Measurements from ENCODE around the gene CD8B.
"Not testable (repeated sequence)": the region's sequence is repeated elsewhere in the genome, so short reads cannot be mapped to it uniquely, and the experiment has no call there.

The CD8B gene

DNA sequence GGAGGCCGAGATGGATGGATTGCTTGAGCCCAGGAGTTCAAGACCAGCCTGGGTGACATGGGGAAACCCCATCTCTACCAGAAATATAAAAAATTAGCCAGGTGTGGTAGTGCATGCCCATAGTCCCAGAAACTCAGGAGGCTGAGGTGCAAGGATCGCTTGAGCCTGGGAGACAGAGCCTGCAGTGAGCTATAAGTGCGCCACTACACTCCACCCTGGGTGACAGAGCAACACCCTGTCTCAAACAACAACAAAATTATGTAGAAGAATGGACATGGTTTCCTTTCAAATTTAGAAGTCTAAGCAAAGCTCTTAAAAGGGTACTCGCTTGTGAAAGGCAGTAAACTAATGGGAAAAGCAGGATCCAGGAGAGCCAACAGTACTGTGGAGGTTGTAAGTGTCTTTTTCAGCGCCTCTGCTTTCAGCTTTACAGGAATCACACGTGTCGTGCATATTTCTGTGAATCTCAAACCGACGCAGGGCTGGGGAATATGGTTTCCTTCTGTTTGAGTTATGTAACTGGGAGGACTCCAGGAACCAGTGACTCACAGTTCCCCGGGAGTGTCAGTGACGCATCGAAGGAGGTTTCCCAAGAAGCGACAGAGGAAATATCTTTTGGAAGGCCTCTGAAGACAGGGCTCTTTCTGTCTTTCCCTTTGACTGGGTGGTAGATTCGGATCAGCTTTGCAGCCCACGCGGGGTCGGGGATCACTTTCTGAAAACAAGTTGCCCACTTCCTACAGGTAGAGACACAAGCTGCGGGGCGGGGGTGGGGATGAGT lies 24.6 kb downstream of the CD8B start:
- DNase-seq (ENCODE audit: extremely low read depth in 1 of 2, low read depth in 1 of 2): peak in 1 of 2 donors; percentile 75

DNA sequence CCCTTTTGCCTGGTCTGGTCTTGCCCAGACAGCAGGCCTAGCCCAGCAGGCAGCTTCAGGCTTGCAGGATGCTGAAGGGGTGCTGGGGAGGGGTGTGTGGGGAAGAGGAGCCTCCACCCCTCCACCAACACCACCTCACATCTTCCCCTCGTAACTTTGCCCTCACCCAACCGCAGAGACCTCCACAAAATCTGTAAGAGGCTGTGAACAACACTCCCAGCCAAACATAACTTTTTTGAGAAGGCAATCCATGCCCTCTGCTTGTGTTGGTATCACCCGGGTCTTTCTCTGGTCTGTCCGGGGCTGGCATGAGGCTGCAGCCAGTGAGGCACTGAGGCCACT lies 26.2 kb downstream of the CD8B start:
- not testable (repeated sequence) for DNase-seq (ENCODE audit: extremely low read depth in 1 of 2, low read depth in 1 of 2)

DNA sequence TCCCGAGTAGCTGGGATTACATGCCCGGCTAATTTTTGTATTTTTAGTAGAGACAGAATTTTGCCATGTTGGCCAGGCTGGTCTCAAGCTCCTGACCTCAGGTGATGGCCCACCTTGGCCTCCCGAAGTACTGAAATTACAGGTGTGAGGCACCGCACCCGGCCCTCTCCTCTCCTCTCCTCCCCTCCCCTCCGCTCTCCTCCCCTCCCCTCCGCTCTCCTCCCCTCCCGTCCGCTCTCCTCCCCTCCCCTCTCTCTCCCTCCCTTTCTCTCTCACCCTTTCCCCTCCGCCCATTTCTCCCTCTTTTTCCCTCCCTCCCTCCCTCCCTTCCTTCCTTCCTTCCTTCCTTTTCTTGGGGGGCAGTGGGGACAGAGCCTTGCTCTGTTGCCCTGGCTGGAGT lies 28.4 kb downstream of the CD8B start:
- DNase-seq (ENCODE audit: extremely low read depth in 1 of 2, low read depth in 1 of 2): no peak

DNA sequence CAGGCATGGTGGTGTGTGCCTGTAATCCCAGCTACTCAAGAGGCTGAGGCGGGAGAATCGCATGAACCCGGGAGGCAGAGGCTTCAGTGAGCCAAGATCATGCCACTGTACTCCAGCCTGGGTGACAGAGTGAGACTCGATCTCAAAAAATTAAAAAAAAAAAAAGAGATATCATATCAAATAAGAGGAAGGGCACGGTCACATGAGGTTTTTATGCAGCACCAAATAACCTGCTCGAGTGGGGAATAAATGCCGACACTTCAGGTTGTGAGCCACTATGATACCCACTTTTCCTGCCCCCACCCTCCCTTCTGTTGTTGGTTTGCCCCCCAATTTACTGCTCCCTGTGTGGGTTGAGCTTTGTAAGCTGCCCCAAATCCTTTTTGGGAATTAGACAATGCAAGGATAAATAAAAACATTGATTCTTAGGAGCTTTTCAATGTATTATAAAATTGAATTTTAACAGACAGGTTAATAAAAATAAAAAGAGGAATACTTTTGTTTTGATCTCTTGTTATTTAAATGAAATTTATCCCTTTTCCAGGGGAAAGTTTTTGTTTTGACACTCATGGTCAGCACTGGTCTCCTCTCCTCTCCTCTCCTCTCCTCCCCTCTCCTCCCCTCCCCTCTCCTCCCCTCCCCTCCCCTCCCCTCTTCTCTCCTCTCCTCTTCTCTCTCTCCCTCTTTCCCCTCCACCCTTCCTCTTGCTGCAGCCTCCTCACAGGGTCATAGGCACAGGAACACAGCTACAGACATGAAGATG lies 29.2 kb downstream of the CD8B start:
- no peak for DNase-seq (ENCODE audit: extremely low read depth in 1 of 2, low read depth in 1 of 2)

DNA sequence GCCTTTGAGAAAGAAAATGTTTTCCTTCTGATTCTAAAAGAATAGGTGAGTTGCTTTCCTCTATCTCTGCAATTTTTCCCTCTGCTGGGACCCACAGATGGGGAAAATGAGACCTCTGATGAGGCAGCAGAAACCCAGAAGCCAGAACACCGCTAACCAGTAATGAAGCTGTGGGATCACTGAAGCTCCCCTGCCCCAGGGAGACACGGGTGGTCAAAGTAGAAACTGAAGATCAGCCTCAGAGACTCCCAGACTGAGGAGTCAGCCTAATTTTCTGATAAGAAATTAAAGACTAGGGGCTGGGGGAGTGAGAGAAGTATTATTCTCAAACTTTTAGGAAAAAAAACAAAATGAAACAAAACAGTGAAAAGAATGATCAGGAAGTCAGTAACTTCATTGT lies 30.1 kb downstream of the CD8B start:
- no peak for DNase-seq (ENCODE audit: extremely low read depth in 1 of 2, low read depth in 1 of 2)

DNA sequence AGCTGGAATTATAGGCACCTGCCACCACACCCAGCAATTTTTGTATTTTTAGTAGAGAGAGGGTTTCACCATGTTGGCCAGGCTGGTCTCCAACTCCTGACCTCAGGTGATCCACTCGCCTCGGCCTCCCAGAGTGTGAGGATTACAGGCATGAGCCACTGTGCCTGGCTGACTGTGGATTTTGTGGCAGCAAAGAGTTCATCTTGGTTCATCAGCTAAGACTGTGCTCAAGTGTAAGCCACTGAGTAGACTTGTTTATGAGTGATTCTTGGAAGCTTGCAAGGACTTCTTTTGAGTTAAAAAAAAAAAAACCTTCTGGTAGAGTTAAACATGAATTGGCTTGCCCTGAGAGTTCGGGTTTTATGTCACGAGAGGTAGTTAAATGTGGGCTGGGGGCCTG lies 34.7 kb downstream of the CD8B start:
- no peak for DNase-seq (ENCODE audit: extremely low read depth in 1 of 2, low read depth in 1 of 2)

DNA sequence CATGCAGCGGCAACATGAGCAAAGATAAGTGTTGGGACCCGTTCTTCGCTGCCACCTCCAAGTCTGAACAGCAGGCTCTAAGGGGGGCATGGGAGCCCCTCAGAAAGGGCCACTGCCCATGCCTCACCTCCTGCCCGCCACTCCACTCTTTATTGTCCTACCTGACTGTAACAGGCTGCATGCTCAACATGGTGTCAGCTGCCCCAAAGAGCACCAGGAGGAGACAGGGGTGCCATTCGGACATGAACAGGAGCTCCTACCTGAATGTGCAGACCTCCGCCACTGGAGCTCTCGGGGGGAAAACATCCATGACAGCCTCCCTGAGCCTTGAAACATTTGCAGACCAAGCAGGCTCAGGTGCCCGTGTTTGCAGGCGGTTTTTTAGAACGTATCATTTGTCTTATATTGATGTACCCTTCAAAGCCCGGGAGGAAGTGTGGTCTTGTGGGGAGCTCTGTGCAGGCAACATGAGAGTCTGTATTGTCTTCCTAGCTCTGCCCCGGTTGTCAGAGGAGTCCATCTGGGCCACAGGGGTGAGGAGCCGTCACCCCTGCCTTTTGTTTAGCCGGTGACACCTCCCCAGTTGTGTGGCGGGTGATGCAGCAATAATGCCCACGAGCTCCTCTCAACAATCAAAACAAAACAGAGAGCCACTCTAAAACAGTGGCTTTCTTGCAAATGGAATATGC lies 35.8 kb downstream of the CD8B start:
- DNase-seq (ENCODE audit: extremely low read depth in 1 of 2, low read depth in 1 of 2): peak in 1 of 2 donors; percentile 74

DNA sequence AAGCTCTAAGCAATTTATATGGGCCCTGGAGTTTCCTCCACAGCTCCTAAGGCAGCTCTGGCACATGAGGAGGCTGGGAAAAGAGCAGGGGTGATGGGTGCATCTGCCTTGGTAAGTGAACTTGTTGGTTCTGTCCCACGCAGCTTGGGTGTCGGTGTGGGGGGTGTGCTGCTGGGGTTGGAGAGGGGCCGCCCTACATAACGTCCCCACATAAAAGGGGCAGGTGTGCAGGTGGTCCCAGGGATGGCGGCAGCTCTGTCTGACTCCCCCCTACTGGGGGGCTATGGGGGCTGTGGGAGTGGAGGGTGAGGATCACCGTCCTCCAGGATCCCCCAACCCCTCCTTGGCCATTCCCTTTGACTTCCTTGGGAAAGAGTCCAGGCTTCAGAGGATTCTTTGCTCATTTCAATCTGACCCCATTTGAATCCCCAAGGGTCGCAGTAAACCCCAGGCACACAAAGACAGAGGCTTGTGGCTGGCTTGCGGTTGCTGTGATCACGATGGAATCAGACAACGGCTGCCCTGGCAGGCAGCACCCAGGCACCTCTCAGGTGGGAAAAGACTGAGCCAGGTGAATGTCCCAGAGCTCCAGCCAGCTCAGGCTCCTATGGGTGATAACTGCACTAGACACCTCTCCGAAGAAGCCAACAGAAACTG lies 36.5 kb downstream of the CD8B start:
- DNase-seq (ENCODE audit: extremely low read depth in 1 of 2, low read depth in 1 of 2): no peak

DNA sequence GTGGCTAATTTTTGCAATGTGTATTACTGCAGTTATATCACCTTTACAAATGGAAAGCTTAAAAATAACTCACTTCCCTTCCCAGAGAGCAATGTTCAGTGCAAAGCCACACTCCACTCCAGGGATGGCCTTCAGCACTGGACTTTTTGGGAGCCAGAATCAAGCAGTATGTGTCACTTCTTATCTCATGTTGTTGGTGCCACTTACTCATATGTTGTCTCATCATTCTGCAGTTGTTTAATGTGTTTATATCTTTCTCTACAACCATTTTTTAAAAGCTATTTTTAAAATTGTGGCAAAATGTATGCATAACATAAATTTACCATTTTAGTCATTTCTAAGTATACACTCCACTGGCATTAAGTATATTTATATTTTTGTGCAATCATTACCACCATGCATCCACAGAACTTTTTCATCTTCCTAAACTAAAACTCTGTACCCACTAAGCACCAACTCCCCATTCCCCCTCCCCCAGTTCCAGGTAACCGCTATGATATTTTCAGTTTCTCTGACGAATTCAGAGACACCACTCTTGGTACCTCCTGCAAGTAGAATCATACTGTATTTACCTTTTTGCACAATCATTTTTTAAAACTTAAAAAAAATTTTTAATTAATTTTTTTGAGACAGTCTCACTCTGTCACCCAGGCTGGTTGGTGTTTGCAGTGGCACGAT lies 38.9 kb downstream of the CD8B start:
- no peak for DNase-seq (ENCODE audit: extremely low read depth in 1 of 2, low read depth in 1 of 2)

DNA sequence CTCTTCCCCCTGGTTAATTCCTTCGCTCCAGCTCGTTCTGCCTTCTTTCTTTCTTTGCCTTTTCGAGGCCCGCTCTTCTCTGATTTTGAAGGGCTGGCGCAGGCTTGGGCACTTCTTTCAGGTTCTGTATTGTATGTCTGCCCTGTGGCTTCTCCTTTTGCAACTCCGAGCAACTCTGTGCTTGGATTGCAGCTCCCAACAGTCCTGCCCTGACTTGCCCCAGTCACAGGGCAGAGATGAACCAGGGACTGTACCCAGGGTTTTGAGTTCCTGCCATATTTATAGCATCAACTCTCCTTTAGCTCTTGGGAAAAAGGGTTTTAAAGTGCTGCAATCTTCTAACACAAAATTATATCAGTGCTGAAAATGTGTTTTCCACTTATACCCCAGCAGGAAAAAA lies 39.8 kb downstream of the CD8B start:
- DNase-seq (ENCODE audit: extremely low read depth in 1 of 2, low read depth in 1 of 2): no peak

DNA sequence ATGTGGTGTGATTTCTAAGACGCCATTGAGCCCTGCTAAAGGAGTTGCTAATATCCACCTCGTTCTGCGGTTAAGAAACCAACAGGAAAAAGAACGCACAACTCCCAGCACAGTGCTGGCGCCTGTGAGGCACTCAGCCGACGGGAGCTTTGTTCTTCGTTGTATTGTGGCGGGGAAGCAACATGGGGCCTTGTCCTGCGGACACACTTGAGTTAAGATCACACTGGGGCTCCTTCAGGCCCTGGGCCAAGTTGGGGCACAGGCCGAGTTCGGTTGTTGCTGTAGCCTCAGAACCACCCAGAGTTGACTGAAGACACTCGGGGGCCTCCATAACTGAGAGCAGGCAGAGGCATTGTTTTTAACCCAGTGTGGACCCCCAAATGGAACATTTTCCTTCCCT lies 40.4 kb downstream of the CD8B start:
- no peak for DNase-seq (ENCODE audit: extremely low read depth in 1 of 2, low read depth in 1 of 2)

DNA sequence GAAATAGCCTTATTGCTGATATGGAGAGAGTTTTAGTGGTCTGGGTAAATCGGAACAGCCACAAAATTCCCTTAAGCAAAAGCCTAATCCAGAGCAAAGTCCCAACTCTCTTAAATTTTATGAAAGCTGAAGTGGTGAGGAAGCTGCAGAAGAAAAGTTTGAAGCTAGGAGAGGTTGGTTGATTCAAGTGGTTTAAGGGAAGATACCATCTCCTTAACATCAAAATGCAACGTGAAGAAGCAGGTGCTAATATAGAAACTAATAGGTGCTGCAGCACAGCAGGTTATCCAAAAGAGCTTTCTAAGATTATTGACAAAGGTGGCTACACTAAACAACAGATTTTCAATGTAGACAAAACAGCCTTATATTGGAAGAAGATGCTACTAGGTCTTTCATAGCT lies 42.7 kb downstream of the CD8B start:
- DNase-seq (ENCODE audit: extremely low read depth in 1 of 2, low read depth in 1 of 2): no peak

DNA sequence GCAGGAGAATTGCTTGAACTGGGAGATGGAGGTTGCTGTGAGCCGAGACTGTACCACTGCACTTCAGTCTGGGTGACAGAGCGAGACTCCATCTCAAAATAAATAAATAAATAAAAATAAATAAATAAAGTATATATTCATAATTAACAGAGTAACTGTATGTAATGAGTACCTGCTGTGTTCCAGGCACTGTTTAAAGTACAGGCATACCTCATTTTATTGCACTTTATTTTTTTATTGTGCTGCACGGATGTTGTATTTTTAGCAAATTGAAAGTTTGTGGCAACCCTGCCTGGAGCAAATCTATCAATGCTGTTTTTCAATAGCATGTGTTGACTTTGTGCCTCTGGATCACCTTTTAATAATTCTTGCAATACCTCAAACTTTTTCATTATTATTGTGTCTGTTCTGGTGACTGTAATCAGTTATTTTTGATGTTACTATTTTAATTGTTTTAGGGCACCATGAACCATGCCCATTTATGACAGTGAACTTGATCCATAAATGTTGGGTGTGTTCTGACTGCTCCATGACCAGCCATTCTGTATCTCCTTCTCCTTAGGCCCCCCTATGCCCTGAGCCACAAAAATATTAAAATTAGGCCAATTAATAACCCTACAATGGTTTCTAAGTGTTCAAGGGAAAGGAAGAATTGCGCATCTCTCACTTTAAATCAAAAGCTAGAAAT lies 43.4 kb downstream of the CD8B start:
- DNase-seq (ENCODE audit: extremely low read depth in 1 of 2, low read depth in 1 of 2): no peak

DNA sequence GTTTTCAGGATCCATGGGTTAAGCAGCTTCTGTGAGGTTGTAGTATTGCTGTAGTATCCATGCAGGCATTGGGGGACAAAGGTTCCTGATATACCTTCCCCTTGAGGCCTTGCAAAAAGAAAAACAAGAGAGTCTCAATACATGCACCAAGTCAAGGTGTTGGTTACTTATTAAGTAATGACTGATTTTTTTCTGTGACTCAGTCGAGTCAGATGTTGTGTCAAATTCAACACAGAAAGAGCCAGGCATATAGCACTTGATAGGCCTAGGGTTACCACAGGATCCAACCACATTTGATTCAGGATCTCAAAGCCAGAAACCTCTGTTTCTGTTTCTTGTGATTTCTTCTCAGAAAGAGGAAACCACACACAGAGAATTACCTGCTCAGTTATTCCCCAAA lies 46.1 kb downstream of the CD8B start:
- DNase-seq (ENCODE audit: extremely low read depth in 1 of 2, low read depth in 1 of 2): no peak

DNA sequence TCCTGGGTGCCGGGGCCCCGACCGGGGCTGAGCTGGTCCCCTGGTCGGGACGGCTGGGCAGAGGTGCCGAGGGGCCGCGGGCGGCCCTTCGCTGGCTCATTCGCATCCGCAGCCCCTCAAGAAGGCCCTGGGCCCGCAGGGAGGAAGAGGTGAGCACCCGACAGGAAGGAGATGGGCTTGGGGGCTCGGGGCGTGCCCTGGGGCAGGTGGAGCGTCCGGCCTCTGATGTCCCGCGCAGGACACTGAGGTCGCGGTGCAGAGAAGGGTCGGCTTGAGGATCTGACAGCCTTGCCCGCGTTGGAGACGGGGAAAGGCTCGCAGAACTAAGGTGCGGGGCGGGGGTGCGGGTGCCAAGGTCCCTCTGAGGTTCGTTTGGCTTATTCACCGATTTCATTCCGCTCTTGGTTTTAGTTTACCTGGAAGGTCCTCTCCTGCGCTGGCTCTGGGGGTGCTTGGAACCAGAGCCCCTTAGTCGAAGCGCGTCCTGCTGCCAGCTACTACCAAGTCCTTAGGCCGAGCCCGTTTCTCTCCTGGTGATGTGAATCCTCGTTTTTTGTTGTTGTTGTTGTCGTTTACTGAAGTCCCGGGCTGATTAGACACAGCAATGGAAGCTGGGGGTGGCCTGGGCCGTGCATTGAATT lies 52.1 kb downstream of the CD8B start:
- DNase-seq (ENCODE audit: extremely low read depth in 1 of 2, low read depth in 1 of 2): no peak

DNA sequence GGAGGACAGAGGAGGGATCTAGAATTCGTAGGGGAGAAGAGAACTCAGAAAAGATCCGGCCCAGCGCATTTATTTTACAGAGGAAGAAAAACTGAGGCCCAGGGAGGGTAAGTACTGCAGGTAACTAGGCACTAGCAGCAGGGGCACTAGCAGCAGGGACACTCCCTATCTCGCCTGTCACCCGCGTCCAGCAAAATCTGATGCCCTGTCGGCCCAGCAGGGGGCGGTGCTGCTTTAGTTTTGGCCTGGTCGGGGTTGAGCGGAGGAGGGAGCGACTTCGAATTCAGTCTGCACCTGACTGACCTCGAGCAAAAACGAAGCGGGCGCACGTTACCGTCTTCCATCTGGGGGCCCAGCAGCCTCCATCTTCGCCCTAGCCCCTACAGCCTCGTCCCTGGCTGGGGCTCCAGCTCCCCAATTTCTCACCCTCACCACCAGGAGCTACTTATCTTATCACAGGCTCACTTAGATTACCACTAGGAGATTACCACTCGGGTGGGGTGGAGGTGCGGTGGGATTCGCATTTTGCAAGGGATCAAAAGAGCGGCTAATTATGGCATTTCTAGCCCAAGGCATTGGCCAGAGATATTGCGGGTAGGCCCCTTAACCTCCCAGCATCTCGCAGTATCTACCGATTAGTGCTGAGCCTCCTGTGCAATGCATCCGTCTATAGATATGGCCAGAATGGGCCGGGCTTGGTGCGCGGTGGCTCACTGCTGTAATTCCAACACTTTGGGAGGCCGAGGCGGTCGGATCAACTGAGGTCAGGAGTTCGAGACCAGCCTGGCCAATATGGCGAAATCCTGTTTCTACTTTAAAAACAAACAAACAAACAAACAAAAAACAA lies 53.1 kb downstream of the CD8B start:
- peak; percentile 91 to 96 for DNase-seq (ENCODE audit: extremely low read depth in 1 of 2, low read depth in 1 of 2)

DNA sequence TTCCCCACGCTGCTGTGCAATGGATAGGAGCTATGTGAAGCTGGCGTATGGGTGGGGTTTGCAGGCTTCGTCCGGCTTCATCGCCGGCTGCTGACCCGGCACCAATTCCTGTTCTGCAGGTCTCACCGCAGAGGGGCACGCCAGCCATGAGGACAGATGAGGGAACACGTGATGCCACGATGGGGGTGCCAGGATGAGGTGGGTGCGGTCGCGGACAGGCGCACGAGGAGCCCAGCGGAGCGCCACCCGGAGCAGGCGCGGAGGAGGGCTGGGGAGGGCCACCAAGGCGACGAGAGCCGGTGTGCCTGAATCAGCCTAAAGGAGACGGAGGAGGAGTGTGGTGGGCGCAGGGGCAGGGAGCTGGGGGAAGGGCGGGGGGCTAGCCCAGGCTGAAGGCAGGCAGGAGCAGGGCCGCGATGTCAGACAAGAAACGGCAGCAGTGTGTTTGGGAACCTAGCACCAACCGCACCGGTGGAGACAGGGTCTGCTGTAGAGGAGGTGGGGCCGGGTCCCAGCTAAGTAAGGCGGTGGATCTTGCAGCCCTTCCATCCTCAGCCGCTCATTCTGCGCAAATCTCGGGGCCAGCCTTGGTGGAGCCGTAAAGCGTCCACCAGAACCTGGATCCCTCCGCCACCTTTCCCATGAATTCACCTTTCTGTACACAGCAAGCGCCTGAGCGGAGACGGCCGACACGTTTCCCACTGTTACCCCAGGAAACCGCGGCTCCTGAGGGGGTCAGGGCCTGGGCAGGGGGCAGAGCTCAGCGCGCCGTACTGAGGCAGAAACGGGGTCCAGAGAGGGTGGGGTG lies 54.0 kb downstream of the CD8B start:
- peak; percentile 69 to 88 for DNase-seq (ENCODE audit: extremely low read depth in 1 of 2, low read depth in 1 of 2)

DNA sequence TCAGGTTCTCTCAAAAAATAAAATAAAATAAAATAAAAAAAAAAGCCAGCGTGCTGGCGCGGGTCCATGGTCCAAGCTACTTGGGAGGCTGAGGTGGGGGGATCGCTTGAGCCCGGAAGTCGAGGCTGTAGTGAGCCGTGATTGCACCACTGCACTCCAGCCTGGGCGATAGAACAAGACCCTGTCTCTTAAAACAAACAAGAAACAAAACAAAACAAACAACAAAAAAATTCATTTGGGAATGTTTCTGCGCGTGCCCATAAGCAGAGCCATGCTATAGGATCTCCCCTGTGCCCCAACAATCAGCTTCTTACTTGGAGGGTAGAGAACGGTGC lies 54.6 kb downstream of the CD8B start:
- no peak for DNase-seq (ENCODE audit: extremely low read depth in 1 of 2, low read depth in 1 of 2)

Data from stimulated activated CD8-positive, alpha-beta memory T cell treated with anti-CD3 and anti-CD28 coated beads, Interleukin-7, amount 100 ng/mL, for 48 hours (primary cell).